SK-N-SH (cell line): Measurements from ENCODE around the gene EQTN.

Source experiments
- CTCF ChIP-seq: fragments of 200-600 bp; sonication (generic); IDR thresholded peaks from 2 replicates; pipeline ENCODE4 v1.6.1; 2017; ENCODE audit warnings: antibody characterized with exemption, mild to moderate bottlenecking, moderate library complexity
- GABPA ChIP-seq: IDR thresholded peaks from 2 replicates; pipeline ENCODE4 v1.4.0; 2012; ENCODE audit warnings: low read depth, mild to moderate bottlenecking
- POLR2AphosphoS5 ChIP-seq: IDR thresholded peaks from 2 replicates; pipeline ENCODE4 v1.6.1; 2012; ENCODE audit warnings: low read depth, low read length
- REST ChIP-seq: IDR thresholded peaks from 2 replicates; pipeline ENCODE4 v1.6.1; 2012; ENCODE audit warnings: mild to moderate bottlenecking, low read depth, low read length, moderate library complexity
- TAF1 ChIP-seq: IDR thresholded peaks from 2 replicates; pipeline ENCODE4 v1.6.1; 2012; ENCODE audit warnings: low read depth, mild to moderate bottlenecking, low read length, moderate library complexity, borderline replicate concordance
- USF2 ChIP-seq: fragments of 150-350 bp; IDR thresholded peaks from 2 replicates; pipeline ENCODE4 v1.6.1; 2017; ENCODE audit warnings: antibody characterized with exemption, low read length, low read depth, borderline replicate concordance
- ZBTB33 ChIP-seq: IDR thresholded peaks from 2 replicates; pipeline ENCODE4 v1.4.0; 2012; ENCODE audit warnings: low read depth, borderline replicate concordance

- TF ChIP-seq ZBTB33, result no peak
- TF ChIP-seq CTCF, result no peak
- no peak for TF ChIP-seq POLR2AphosphoS5
- no peak for TF ChIP-seq USF2
- TF ChIP-seq GABPA, result no peak
- no peak for TF ChIP-seq TAF1
- no peak for TF ChIP-seq REST
Observed at GRCh38 chr9:27308691-27309390, 11.9 kb upstream of the EQTN start.
